NCI-H345 treated with DMSO at 0.1 percent for 48 hours (cell line): ENCODE data around the gene MAP3K3.

ENCODE experiments used
- DNase-seq: peaks from one replicate; lab custom pipeline; 2025; ENCODE audit not compliant: unreplicated experiment; lab: John Stamatoyannopoulos, UW

Gene MAP3K3

GRCh38 chr17:63621684-63622573 is at the start of gene MAP3K3:
Gene MAP3K3 (plus strand): TSS chr17:63622417. CDS start chr17:63622760, 343 bp downstream.
- DNase-seq, result peak; percentile 99

DNA sequence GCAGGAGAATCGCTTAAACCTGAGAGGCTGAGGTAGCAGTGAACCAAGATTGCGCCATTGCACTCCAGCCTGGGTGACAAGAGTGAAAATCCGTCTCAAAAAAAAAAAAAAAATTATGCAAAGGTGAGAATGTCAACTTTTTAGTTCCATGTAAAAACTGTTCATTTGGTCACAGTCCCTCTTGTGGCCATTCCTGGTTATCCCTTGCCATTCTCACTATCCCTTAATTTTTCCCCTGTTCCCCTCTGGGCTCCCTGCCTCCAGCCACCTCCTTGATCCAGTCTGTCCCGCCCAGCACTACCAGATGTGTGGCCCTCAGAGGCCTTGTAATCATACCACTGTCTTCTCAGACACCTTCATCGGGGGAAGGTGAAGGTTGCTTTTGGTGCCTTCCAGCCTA is 48.6 kb upstream of the MAP3K3 start:
- DNase-seq, result no peak

GRCh38 chr17:63578027-63578768 is 44.0 kb upstream of the MAP3K3 start:
- DNase-seq, result no peak

DNA sequence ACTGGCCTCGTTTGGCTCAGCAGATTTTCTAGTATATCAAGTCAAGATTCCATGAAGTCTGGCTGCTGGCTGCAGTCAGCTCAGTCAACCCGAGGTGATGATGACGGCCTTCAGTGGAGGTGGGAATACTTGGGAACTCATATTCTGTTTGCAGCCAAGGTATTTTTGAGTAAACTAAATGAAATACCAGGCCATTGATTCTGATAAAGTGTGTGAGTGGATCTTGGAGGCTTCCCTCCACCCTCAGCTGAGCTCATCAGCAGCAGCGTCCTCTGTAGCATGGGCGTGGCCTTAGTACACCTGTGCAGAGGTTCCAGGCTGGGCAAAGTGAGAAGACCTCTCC is 43.5 kb upstream of the MAP3K3 start:
- no peak for DNase-seq

- no peak for DNase-seq
Observed at GRCh38 chr17:63579633-63580032, 42.6 kb upstream of the MAP3K3 start.

DNA sequence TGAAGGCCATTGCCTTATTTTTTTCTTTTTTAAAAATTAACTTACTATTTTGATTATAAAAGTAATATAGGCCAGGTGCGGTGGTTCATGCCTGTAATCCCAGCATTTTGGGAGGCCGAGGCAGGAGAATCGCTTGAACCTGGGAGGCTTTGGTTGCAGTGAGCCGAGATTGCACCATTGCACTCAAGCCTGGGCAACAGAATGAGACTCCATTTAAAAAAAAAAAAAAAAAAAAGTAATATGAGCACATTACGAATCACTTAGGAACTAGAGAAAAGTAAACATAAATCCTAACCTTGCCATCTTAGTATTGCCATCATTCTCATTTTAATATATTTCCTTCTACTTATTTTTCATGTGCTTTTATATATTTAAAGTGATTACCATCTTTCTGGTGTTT is 34.4 kb upstream of the MAP3K3 start:
- no peak for DNase-seq

- DNase-seq, result no peak
Observed at GRCh38 chr17:63588797-63589196, 33.4 kb upstream of the MAP3K3 start.

DNA sequence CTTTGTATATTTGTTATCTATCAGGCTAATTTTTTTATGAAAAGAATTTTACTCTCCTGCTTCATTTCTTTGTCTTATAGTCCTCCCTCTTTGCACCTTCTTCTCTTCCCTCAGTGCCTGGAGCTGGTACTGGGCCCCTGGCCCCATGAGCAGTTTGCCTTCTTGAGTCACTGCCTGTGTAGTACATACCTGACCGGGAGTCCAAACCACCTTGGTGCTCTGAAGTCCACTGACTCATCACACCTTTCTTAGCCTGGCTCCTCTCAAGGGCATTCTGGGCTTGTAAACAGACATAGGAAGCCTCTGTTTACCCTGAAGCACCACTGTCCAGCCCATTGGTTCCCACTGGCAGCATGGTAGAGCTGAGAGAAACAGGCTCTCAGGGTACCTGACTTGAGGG is 32.6 kb upstream of the MAP3K3 start:
- DNase-seq, result no peak

GRCh38 chr17:63592797-63593196 is 29.4 kb upstream of the MAP3K3 start:
- no peak for DNase-seq

DNA sequence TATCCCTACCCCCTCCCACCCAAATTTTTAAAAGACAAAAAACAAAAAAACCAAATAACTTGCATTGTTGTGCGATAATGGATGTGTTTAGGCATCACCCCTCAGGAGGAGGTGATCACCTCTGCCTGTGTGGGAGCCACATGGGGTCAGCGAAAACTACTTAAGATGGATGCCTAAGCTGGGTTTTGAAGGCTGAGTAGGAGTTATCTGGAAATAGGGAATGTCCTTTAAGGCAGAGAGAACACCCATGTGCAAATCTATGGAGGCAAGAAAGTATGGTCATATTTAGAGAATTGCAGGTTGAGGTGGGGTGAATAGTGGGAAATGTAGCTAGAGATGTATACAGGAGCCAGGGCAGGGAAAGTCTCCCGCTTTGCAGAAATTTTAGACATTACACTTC is 27.1 kb upstream of the MAP3K3 start:
- DNase-seq, result no peak

DNA sequence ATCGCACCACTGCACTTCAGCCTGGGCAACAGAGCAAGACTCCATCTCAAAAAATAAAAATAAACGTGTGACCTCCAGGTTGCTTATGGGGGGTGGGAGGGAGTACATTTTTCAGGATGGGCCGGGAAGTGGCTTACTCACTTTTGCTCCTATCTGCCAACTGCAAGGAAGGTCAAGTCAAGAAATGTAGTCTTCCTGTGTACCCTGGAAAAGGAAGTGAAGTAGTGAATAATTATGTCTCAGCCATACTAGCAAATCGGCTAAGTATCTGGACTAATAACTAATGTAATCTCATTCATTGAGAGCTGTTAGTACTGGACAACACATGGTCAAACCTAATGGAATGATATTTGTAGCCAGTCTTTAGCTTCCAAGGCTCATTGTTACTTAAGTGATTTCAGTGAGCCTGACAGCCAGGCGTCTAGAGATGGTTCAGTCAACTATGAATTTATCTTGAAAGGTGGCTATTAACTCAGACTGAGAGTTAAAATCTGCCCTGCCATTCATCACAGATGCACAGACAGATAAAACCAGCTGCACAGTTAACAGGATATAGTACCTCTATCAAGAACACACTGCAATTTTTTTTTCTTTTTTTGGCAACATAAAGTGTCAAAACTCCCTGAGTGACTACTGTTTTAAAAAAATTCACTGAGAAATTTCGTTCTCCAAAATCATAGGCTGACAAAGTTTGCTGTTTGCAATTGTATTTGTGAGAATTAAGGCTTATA is 25.2 kb upstream of the MAP3K3 start:
- no peak for DNase-seq

DNA sequence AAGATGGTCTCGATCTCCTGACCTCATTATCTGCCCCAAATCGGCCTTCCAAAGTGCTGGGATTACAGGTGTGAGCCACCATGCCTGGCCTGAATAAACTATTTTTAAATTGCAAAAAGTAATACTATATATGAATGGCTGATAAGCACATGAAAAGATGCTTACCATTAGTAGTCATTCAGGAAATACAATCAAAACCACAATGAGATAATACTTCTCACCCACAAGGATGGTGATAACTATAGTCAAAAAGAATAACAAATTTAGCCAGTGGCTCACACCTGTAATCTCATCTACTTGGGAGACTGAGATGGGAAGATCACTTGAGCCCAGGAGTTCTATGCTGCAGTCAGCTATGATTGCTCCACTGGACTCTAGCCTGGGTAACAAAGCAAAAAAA is 23.9 kb upstream of the MAP3K3 start:
- no peak for DNase-seq

DNA sequence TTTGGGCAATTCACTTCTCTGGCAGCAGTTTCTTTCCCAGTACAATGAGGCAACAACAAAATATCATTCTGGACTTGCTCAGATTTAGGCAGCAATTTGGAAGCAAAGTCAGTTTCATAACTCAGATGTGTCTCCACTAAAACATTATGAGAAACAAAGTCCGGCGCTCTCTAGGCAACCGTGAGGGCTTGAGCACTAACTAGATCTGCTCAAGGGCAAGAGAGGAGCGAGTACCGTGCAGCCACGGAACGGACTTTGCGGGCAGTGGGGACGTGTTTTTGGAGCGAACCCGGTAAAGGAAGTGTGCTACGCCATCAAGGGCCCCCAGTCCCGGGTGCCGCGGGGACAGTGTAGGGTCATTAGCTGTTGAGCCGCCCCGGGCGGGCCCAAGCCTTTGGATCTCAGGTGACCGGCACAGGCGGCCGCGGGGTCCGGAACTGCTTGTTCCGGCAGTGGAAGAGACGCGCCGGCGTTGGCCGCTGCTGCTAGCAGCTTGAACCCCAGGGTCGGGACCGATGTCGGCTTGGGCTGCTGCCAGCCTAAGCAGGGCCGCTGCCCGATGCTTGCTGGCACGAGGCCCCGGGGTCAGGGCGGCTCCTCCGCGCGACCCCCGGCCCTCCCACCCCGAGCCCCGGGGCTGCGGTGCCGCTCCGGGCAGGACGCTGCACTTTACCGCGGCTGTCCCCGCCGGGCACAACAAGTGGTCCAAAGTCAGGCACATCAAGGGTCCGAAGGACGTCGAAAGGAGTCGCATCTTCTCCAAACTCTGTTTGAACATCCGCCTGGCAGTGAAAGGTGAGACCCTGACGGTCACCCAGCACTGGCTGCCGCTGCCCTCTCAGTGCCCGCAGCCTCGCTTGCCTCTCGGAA is 21.4 kb upstream of the MAP3K3 start, which contains the start of gene TACO1:
Gene TACO1 (plus strand): TSS at position 327 of the 870 bp plus-strand sequence. CDS start 189 bp downstream, at position 516.
- peak; percentile 57 for DNase-seq

DNA sequence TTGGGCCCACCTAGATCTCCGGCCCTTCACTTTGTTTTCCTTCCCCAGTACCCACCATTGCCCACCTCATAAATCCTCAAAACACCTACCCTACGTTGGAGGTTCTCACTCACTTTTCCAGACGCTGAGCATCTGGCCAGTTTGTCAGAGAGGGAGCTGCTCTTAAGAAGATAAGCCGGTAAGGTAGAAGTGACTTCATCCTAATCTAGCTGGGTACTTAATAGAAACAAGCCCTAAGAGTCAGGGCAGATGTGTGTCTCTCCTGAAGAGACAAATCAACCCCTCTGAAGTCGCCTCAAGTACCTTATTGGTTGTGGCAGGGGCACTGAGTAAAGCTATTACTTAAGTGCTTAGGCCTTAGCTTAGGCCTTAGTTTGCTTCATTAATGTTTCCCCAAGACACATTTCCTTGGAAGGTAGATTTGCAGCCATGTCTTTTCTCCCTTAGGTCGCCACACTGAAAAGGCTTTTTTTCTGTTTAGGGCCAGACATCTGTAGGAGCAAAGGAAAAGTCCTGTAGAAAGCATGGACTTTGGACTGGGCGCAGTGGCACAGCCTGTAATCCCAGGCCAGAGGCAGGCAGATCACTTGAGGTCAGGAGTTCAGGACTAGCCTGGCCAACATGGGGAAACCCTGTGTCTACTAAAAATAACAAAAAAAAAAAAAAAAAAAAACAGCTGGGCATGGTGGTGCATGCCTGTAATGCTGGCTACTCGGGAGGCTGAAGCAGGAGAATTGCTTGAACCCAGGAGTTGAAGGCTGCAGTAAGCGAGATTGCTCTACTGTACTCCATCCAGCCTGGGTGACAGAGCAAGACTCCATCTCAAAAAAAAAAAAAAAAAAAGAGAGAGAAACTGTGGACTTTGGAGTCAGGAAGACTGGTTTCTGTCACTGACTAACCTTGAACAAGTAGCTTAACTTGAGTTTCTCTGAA is 20.5 kb upstream of the MAP3K3 start:
- DNase-seq, result no peak

DNA sequence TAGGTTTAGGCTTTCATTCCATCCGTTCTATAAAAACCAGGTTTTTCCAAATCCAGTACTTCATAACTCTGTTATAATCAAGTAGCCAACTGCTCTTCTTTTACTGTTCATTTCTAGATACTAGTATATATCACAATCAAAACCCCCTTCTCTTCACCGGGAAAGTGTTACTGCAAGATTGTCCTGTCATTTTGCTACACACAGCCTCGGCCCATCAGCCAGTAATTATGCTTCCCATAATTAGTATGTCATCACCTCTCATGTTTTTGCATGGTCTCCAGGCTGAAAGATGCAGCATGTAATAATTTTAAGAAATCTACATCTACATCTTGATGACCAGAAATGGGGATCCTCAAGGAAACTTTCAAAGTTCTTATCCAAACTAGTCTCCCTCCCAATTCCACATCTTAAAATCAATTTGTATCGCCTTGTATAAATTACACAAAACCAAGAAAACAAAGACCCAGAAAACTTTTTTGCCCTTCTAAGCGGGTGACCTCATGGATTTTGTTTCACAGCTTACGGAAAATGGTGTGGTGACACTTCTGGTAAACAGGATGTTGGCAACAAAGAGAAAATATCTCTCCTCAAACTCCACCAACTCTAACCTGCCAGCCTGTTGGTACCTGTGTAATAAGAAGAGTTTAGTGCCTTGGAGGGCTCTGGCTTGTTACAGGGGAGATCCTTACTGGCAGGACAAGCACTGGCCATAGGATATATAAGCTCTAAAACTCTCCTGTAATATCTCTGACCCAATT is 12.2 kb upstream of the MAP3K3 start:
- DNase-seq, result no peak

- DNase-seq, result no peak
Observed at GRCh38 chr17:63610854-63611253, 11.4 kb upstream of the MAP3K3 start.

DNA sequence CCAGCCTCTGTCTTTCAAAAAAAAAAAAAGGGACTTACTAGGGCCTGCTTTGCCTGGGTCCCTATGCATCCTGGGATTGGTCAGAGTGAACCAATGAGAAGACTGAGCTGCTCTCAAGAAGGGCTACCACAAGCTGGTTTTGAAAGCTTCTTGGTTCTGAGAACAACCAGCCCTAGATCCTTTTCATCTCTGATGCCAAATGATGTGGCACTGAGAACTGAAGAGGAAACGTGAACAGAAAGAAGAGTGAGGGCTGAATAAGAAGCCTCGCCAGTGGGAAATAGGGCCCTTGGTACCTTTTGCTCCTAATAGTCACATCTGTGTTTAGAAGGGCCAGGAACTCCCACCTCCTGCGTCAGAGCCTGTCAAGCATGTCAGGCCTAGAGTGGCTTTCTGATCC is 10.9 kb upstream of the MAP3K3 start:
- no peak for DNase-seq

DNA sequence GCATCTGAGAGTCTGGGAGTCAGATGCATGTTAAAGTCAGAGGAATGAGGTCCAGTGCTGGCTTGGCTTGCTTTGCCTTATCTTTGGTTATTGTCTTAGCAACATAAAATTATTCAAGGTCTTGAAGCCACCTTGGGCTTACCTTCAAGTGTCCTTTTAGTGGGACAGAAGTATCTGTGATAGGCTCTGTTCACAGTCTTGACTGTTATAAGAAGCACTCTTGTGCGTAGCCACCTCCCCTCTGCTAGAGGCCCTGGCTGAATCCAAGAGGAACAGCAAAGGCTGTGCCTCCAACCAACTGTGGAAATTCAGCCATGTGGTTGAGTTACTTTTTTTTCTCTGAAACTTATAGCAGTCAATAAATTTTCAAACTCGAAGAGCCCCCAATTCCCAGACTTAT is 8.6 kb upstream of the MAP3K3 start:
- DNase-seq, result no peak

DNA sequence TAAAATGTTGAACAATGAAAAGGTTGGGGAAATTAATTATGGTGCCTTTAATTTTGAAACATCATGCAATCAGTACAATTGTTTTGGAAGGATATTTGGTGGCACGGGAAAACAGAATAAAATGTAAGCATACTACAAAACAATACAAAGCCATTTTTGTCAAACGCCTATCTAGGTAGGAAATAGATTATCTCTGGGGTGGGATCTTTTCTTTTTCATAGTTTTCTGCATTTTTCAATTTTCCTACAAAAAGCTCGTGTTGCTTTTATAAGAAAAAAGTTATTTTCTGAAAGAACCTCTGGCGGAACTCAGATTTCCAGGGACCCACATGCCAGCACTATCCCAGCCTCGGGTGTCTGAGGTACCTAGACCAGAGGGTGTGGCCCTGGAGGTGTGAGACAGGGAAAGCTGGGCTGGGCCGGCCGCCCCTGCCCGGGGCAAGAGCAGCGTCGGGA is 961 bp upstream of the MAP3K3 start:
- no peak for DNase-seq
